ENCODE data around the gene MAGI1. TPM values are rescaled to one million over a fixed set of nuclear protein-coding genes. Genes with fewer than 3 reads are reported as not detected.

The MAGI1 gene
- total RNA-seq, 1 donor from 2014 or later = 18.7 TPM

DNA sequence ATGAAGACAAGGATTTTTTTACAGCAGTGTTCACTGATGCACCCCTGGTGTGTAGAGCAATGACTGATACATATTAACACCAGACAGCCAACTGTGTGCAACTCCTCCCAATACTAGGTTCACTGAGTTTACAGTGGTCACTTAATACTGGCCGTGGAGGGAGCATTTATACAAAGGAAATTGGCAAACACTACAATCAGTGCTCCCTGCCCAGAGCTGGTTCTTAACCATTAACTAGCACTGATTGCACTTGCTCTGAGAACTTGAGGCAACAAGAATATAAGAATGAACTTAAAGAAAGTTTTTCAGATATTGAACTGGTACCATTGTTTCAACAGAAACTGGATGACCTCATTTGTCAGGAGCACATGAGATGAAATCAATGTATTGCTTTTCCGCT, 110.6 kb downstream of the MAGI1 start:
- no peak for DNase-seq (ENCODE audit: low spot score)
- Mint-ChIP-seq H3K9me3 (ENCODE audit: low read depth) (peaks cover 5% of the 10 kb centered on the region), H3K27ac (ENCODE audit: unreplicated experiment) (no peak overlapping the region), H3K36me3 (ENCODE audit: low read depth) (no peaks in the 10 kb centered on the region), H3K4me1 (ENCODE audit: low read depth) (peaks cover 9% of the 10 kb centered on the region), H3K4me3 (ENCODE audit: unreplicated experiment) (no peak overlapping the region), H3K27me3 (ENCODE audit: low read depth) (no peaks in the 10 kb centered on the region)
- TF ChIP-seq, protein P1, sequence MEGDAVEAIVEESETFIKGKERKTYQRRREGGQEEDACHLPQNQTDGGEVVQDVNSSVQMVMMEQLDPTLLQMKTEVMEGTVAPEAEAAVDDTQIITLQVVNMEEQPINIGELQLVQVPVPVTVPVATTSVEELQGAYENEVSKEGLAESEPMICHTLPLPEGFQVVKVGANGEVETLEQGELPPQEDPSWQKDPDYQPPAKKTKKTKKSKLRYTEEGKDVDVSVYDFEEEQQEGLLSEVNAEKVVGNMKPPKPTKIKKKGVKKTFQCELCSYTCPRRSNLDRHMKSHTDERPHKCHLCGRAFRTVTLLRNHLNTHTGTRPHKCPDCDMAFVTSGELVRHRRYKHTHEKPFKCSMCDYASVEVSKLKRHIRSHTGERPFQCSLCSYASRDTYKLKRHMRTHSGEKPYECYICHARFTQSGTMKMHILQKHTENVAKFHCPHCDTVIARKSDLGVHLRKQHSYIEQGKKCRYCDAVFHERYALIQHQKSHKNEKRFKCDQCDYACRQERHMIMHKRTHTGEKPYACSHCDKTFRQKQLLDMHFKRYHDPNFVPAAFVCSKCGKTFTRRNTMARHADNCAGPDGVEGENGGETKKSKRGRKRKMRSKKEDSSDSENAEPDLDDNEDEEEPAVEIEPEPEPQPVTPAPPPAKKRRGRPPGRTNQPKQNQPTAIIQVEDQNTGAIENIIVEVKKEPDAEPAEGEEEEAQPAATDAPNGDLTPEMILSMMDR (IDR thresholded peaks at IDR 0.05) = no peak

DNA sequence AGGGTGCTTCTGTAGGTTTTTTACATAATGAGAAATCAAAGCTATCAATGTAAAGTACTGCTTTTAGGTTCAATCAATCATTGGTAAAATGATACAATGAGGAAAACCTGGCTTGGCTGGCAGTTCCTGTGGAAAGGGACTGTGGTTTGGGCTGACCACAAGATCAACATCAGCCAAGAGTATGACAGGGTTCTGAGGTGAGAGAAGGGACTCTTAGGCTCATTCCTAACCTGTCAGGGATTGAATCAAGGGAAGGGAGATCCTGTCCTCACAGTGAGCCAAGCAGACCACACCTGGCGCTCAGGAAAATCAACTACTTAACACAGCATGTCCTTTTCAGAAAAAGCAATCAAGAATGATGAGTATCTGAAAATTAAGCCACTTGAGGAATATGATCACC, 111.1 kb downstream of the MAGI1 start:
- Mint-ChIP-seq H3K9me3 (ENCODE audit: low read depth) (no peaks in the 10 kb centered on the region), H3K4me3 (ENCODE audit: unreplicated experiment) (no peak overlapping the region)
- TF ChIP-seq, protein P1 (IDR thresholded peaks at IDR 0.05) = no peak

DNA sequence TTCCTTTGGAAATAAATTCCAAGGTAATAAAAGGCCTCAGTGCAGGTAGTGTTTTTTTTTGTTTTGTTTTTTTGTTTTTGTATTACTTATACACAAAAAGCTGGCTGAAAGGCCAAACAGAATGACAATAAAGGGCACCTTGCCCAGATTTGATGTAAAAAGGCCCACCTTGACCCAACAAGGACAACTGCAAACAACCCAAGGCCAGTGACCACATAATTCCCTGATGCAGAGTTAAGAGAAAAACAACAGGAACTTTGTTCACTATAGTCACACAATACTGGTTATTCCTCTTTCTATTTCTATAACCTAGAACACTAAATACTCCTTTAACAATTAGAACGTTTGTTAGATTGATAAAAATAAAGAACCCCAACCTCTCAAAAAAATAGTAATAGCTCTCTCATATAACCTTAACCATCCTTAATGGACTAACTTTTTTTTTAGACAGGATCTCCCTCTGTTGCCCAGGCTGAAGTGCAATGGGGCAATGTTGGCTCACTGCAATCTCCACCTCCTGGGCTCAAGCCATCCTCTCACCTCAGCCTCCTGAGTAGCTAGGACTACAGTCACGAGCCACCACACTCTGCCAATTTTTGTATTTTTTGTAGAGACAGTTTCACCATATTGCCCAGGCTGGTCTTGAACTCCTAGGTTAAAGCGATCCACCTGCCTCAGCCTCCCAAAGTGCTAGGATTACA, 113.3 kb downstream of the MAGI1 start:
- no peaks in the 10 kb centered on the region for H3K9me3 Mint-ChIP-seq (ENCODE audit: low read depth)
- no peaks in the 10 kb centered on the region for H3K36me3 Mint-ChIP-seq (ENCODE audit: low read depth)
- H3K27me3 Mint-ChIP-seq (ENCODE audit: low read depth) = no peaks in the 10 kb centered on the region
- DNase-seq (ENCODE audit: low spot score) = no peak
- no peak overlapping the region for H3K4me3 Mint-ChIP-seq (ENCODE audit: unreplicated experiment)
- TF ChIP-seq, protein P1 (IDR thresholded peaks at IDR 0.05) = no peak
- peaks cover 17% of the 10 kb centered on the region for H3K4me1 Mint-ChIP-seq (ENCODE audit: low read depth)
- H3K27ac Mint-ChIP-seq (ENCODE audit: unreplicated experiment) = no peak overlapping the region

More for the DNA sequence above, 111.1 kb downstream of the MAGI1 start:
- Mint-ChIP-seq H3K4me1 (ENCODE audit: low read depth) (peaks cover 13% of the 10 kb centered on the region), H3K27ac (ENCODE audit: unreplicated experiment) (no peak overlapping the region), H3K27me3 (ENCODE audit: low read depth) (no peaks in the 10 kb centered on the region), H3K36me3 (ENCODE audit: low read depth) (no peaks in the 10 kb centered on the region)
- DNase-seq (ENCODE audit: low spot score) = no peak

DNA sequence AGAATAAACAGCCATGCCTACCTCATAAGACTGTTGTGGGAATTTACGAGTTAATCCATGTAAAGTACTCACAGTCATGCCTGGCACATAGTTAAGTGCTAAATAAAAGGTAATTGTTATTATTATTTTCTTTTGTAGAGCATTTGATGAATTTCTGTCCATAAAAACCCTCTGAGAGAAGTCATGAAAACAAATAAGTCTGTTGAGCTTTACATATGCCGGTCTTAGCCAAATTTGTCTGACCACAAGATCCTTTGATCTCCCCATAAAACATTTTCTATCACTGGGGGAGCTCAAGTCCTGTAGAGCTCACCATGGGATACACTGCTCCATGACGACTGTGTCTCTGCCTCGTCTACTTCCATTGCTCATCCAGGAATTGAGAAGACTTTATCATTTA, 114.0 kb downstream of the MAGI1 start:
- Mint-ChIP-seq H3K27me3 (ENCODE audit: low read depth) (no peaks in the 10 kb centered on the region), H3K4me1 (ENCODE audit: low read depth) (peaks cover 23% of the 10 kb centered on the region), H3K36me3 (ENCODE audit: low read depth) (no peaks in the 10 kb centered on the region), H3K4me3 (ENCODE audit: unreplicated experiment) (no peak overlapping the region), H3K27ac (ENCODE audit: unreplicated experiment) (no peak overlapping the region), H3K9me3 (ENCODE audit: low read depth) (no peaks in the 10 kb centered on the region)
- TF ChIP-seq, protein P1 (IDR thresholded peaks at IDR 0.05) = no peak
- DNase-seq (ENCODE audit: low spot score) = no peak

DNA sequence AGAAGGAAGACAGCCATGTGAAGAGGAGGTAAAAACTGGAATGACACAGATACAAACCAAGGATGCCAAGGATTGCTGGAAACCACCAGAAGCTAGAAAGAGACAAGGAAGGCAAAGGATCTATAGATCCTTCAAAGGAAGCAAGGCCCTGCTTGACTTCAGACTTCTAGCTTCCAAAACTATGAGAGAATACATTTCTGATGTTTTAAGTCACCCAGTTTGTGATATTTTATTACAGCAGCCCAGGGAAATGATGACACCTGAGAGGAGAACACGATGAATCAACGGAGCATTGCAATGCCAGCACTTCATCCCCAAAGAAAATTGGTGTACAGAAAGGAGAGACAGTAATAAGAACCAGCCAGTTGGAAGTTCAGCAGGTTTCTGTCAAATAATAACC, 116.3 kb downstream of the MAGI1 start:
- Mint-ChIP-seq H3K27ac (ENCODE audit: unreplicated experiment) (peak overlapping the region; percentile 38), H3K27me3 (ENCODE audit: low read depth) (no peaks in the 10 kb centered on the region), H3K4me1 (ENCODE audit: low read depth) (peaks cover 20% of the 10 kb centered on the region), H3K36me3 (ENCODE audit: low read depth) (peaks cover 1% of the 10 kb centered on the region), H3K9me3 (ENCODE audit: low read depth) (peaks cover 5% of the 10 kb centered on the region), H3K4me3 (ENCODE audit: unreplicated experiment) (no peak overlapping the region)
- TF ChIP-seq, protein P1 (IDR thresholded peaks at IDR 0.05) = no peak
- no peak for DNase-seq (ENCODE audit: low spot score)
